HL-60 (cell line): ENCODE data around the gene AFF1.

Experiments used
- POLR2AphosphoS5 ChIP-seq: IDR thresholded peaks from 2 replicates; pipeline ENCODE4 v1.6.1; 2012; ENCODE audit warnings: low read depth
- TF ChIP-seq, protein P1 (sequence below): IDR thresholded peaks from one replicate; pipeline ENCODE4 v1.5.1; 2011; ENCODE audit warnings: low read length, control low read depth, inconsistent platforms; ENCODE audit not compliant: insufficient read depth

DNA sequence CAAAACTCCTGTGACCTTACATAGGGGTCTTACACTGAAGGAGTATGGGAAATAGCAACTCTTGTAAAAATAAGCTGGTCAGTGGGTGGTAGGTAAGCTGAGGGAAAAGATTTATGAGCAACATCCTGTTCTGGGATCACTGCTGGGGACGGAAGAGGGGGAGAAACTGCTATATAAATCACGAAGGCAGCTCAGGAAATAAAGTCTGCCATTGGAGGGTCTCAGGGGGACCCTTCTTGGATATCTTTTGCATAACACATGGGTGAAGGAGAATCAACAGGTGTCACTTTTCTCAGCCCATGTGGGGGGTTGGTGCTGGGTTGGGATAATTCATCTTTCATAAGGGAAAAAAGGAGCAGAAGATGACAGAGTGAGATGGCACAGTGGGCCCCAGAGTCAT lies 33.7 kb downstream of the AFF1 start:
- TF ChIP-seq, protein P1, sequence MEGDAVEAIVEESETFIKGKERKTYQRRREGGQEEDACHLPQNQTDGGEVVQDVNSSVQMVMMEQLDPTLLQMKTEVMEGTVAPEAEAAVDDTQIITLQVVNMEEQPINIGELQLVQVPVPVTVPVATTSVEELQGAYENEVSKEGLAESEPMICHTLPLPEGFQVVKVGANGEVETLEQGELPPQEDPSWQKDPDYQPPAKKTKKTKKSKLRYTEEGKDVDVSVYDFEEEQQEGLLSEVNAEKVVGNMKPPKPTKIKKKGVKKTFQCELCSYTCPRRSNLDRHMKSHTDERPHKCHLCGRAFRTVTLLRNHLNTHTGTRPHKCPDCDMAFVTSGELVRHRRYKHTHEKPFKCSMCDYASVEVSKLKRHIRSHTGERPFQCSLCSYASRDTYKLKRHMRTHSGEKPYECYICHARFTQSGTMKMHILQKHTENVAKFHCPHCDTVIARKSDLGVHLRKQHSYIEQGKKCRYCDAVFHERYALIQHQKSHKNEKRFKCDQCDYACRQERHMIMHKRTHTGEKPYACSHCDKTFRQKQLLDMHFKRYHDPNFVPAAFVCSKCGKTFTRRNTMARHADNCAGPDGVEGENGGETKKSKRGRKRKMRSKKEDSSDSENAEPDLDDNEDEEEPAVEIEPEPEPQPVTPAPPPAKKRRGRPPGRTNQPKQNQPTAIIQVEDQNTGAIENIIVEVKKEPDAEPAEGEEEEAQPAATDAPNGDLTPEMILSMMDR: no peak
- no peak for TF ChIP-seq POLR2AphosphoS5
